IPS DF 4.7 (cell line): ENCODE data around the gene NECTIN1.

ENCODE experiments used
- DNase-seq: peaks from one replicate; pipeline ENCODE4 v3.0.0-alpha.2; 2013; ENCODE audit warnings: low spot score; ENCODE audit errors: extremely low read depth

Gene NECTIN1

GRCh38 chr11:119713359-119714040, 15.5 kb downstream of the NECTIN1 start:
- DNase-seq = no peak

GRCh38 chr11:119712459-119713358, 16.3 kb downstream of the NECTIN1 start:
- DNase-seq = no peak

GRCh38 chr11:119712006-119712405, 17.0 kb downstream of the NECTIN1 start:
- no peak for DNase-seq

GRCh38 chr11:119711476-119711875, 17.5 kb downstream of the NECTIN1 start:
- DNase-seq = no peak

GRCh38 chr11:119710417-119710816, 18.6 kb downstream of the NECTIN1 start:
- DNase-seq = no peak

GRCh38 chr11:119709638-119710346, 19.2 kb downstream of the NECTIN1 start:
- no peak for DNase-seq

- DNase-seq = no peak
Observed at GRCh38 chr11:119709171-119709570, 19.8 kb downstream of the NECTIN1 start.

GRCh38 chr11:119708384-119708783, 20.6 kb downstream of the NECTIN1 start:
- no peak for DNase-seq

- no peak for DNase-seq
Observed at GRCh38 chr11:119706887-119707286, 22.1 kb downstream of the NECTIN1 start.

- no peak for DNase-seq
Observed at GRCh38 chr11:119706029-119706428, 23.0 kb downstream of the NECTIN1 start.

GRCh38 chr11:119705362-119705761, 23.6 kb downstream of the NECTIN1 start:
- no peak for DNase-seq

- no peak for DNase-seq
Observed at GRCh38 chr11:119704849-119705248, 24.2 kb downstream of the NECTIN1 start.

GRCh38 chr11:119701591-119702549, 27.1 kb downstream of the NECTIN1 start:
- no peak for DNase-seq

- no peak for DNase-seq
Observed at GRCh38 chr11:119700536-119701346, 28.3 kb downstream of the NECTIN1 start.

- DNase-seq = no peak
Observed at GRCh38 chr11:119700030-119700429, 29.0 kb downstream of the NECTIN1 start.

- DNase-seq = no peak
Observed at GRCh38 chr11:119699227-119699626, 29.8 kb downstream of the NECTIN1 start.

GRCh38 chr11:119697882-119698281, 31.1 kb downstream of the NECTIN1 start:
- no peak for DNase-seq

GRCh38 chr11:119697445-119697844, 31.6 kb downstream of the NECTIN1 start:
- no peak for DNase-seq

- no peak for DNase-seq
Observed at GRCh38 chr11:119696378-119697222, 32.4 kb downstream of the NECTIN1 start.
